GM18861 (cell line): ENCODE results near the gene COX7B2.
A peak's percentile ranks its signal among the peaks of the same experiment; 100 is the strongest.

Experiments
- ATAC-seq: cut with Tn5 transposase; IDR thresholded peaks from one replicate; pipeline ENCODE4 v1.9.1; 2021; ENCODE audit not compliant: unreplicated experiment

Gene COX7B2

GRCh38 chr4:46909078-46909477 lies at the start of gene COX7B2:
Gene COX7B2, minus strand, starts transcription at chr4:46909245. Its CDS starts 174,053 bp downstream, at chr4:46735192.
- ATAC-seq: no peak

GRCh38 chr4:46956451-46956850 lies 47.4 kb upstream of the COX7B2 start:
- no peak for ATAC-seq

- no peak for ATAC-seq
Measured at GRCh38 chr4:46955601-46956000, 46.6 kb upstream of the COX7B2 start.

GRCh38 chr4:46954643-46955042 lies 45.6 kb upstream of the COX7B2 start:
- ATAC-seq: no peak

GRCh38 chr4:46953564-46953963 lies 44.5 kb upstream of the COX7B2 start:
- no peak for ATAC-seq

- no peak for ATAC-seq
Measured at GRCh38 chr4:46952451-46952850, 43.4 kb upstream of the COX7B2 start.

GRCh38 chr4:46950826-46951225 lies 41.8 kb upstream of the COX7B2 start:
- no peak for ATAC-seq

GRCh38 chr4:46949822-46950221 lies 40.8 kb upstream of the COX7B2 start:
- no peak for ATAC-seq

GRCh38 chr4:46947541-46947940 lies 38.5 kb upstream of the COX7B2 start:
- no peak for ATAC-seq

- ATAC-seq: no peak
Measured at GRCh38 chr4:46946919-46947536, 38.0 kb upstream of the COX7B2 start.

GRCh38 chr4:46945062-46945461 lies 36.0 kb upstream of the COX7B2 start:
- ATAC-seq: no peak

- no peak for ATAC-seq
Measured at GRCh38 chr4:46944345-46944744, 35.3 kb upstream of the COX7B2 start.

- no peak for ATAC-seq
Measured at GRCh38 chr4:46937493-46937892, 28.4 kb upstream of the COX7B2 start.

- no peak for ATAC-seq
Measured at GRCh38 chr4:46934726-46935125, 25.7 kb upstream of the COX7B2 start.

- ATAC-seq: no peak
Measured at GRCh38 chr4:46933686-46934085, 24.6 kb upstream of the COX7B2 start.

- peak; percentile 75 for ATAC-seq
Measured at GRCh38 chr4:46931981-46932380, 22.9 kb upstream of the COX7B2 start.

- ATAC-seq: no peak
Measured at GRCh38 chr4:46930891-46931290, 21.8 kb upstream of the COX7B2 start.

- ATAC-seq: no peak
Measured at GRCh38 chr4:46927201-46927600, 18.2 kb upstream of the COX7B2 start.

GRCh38 chr4:46924789-46925529 lies 15.9 kb upstream of the COX7B2 start:
- ATAC-seq: no peak

- ATAC-seq: no peak
Measured at GRCh38 chr4:46922205-46922604, 13.2 kb upstream of the COX7B2 start.

GRCh38 chr4:46908148-46908547 lies 897 bp downstream of the COX7B2 start:
- no peak for ATAC-seq

GRCh38 chr4:46900082-46900481 lies 9.0 kb downstream of the COX7B2 start:
- no peak for ATAC-seq

GRCh38 chr4:46894826-46895225 lies 14.2 kb downstream of the COX7B2 start:
- no peak for ATAC-seq
